Endometrial microvascular endothelial cells (primary cell): Measurements from ENCODE around the gene NPIPA3. TPM values are rescaled to one million over a fixed set of nuclear protein-coding genes. Genes with fewer than 3 reads are reported as not detected.
"Not testable (repeated sequence)": the region's sequence is repeated elsewhere in the genome, so short reads cannot be mapped to it uniquely, and the experiment has no call there.

Source experiments
- in situ Hi-C: cut with HindIII; loops from 2 replicates; pipeline ENCODE4 v1.10.0; 2017; ENCODE audit warnings: low sequenced_read_pairs, low pct_unique_long_range_greater_than_20kb; ENCODE audit errors: inconsistent ontology term
- total RNA-seq: library from RNA; depleted of rRNA; stranded (reverse); fragments of >200 nt; gene quantifications from one replicate; pipeline ENCODE4 v1.2.3, GENCODE V29; 2015; ENCODE audit errors: inconsistent ontology term

Gene NPIPA3
- not detected for total RNA-seq

DNA sequence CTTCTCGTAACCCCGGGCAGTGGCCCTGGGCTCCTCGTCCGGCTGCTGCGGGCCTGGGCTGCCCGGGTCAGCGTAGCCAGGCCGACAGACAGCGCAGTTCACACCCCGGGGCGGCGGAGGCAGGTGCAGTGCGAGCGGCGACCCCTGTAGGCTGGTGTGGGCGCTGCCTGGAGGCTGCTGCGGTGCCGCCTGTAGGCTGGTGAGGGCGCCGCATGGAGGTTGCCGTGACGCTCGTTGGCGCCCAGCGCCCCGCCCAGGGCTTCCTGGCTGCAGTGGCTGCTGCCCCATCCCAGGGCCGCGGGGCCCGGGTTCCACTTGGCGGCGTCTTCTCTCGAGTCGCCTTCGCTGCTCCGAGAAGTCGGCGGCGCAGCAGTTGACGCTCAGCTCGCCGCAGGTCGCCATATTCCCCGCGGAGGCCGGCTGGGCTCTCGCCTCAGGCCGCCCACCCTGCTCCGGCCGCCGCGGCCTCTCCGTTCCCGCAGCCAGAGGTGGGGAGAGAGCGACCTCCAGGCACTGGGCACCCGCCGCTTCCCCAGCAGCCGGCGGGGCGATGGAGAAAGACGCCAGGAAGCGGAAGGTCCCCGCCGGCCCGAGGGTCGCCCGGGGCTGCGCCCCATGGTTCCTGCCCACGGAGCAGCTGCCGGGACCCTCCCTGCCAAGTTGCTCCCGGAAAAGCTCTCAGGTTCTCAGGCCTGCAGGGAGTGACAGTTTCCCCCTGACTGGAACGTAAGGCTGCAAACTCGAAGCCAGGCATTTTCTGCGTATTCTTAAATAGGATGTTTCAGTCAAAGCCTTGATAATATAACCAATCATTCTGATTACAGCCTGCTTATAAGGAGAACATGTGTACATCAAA is at the start of gene NPIPA3:
TSS of gene NPIPA3 (plus strand) at position 256 of the 856 bp plus-strand sequence. CDS start 5,533 bp downstream, outside the sequence.
- in situ Hi-C loops = not testable (repeated sequence)

DNA sequence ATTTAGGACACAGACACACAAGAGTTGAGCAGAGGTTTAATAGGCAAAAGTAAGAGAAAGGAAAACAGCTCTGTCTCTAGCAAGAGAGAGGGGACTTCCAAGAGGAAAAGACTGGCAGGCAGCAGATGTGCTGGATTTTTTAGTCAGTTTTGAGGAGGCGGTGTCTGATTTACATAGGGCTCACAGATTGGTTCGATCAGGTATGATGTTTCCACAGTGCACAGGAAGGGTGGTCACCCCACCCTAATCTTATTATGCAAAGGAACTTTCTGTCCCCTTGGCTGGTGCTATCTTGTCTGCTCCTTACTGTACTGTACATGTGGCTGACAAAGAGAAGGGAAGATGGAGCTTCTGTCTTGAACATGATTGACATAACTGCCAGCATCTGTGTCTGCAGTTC is 45.1 kb upstream of the NPIPA3 start:
- in situ Hi-C loops = no loop called here

DNA sequence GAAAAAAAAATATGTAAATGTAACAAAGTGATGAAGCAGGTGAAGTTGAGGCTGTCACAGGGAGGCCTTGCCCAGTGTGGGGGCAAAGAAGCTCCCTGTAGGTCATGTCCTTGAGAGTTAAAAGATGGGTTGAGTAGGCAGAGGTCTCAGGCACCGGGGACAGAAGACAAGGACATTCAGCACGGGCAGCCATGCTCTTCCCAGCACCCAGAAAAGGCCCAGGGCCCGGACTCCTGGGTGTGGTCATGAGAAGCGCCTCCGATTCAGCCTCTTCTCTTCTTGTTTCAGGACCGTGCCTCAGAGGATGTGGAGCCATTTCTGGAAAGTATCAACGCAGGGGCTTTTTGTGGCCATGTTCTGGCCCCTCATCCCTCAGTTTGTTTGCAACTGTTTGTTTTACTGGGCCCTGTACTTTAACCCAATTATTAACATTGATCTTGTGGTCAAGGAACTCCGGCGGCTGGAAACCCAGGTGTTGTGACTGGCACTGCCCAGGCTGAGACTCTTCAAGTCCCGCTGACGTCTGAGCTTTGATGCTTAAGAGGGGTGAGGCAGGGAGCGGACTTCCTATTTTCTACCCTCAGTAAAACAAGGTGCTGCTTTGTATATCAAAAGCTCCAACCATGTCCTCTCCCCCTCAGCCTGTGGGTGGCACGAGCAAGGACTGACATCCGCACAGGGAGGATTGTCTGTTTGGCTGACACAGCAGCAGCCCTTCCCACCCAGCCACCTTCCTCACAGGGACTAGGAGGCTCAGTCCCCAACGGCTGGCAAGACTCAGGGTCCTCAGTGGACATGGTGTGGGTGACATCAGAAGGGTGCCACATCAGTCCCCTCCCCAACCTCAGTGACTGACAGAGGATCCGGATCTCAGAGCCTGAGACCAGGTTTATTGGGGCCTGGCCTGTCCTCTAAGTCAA is 35.6 kb upstream of the NPIPA3 start:
- in situ Hi-C loops = no loop called here

DNA sequence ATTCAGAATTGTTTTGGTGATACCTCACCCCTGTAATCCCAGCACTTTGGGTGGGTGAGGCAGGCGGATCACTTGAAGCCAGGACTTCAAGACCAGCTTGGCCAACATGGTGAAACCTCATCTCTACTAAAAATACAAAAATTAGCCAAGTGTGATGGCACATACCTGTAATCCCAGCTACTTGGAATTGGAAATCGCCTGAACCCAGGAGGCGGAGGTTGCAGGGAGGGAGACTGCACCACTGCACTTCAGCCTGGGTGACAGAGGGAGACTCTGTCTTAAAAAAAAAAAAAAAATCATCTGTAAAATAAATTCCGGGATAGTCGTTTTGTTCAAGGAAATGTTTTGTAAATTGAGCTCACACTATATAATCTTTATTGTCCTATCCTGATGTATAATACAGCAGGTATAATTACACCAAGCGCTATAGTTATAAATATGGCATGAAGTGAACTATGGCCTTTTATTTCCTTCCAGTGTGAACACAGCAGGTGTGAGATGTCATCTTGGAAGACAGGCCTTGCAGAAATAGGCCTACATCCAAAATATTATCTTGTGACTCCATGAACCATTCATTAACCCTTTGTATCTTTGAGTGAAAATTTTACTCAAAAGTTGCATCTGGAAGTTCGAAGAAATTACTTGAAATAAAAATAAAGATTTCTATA is 34.5 kb upstream of the NPIPA3 start:
- in situ Hi-C loops = no loop called here

DNA sequence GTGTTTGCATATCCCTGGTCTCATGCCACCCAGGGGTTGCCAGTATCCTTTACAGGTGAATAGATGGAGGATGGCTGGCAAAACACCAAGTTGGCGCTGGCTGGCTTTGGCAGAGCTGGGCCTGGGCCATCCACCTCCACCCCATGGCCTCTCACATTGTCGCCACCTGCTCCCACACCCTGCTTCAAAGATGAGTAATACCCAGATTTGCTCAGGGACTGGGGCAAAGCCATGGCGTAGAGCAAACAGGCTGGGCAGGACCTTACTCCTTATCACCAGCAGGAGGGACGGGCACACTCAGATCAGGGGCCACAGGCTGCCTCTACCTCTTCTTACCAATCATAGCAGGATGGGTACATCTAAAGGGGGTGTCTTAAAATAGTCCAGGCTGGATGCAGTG is 33.4 kb upstream of the NPIPA3 start:
- in situ Hi-C loops = no loop called here

DNA sequence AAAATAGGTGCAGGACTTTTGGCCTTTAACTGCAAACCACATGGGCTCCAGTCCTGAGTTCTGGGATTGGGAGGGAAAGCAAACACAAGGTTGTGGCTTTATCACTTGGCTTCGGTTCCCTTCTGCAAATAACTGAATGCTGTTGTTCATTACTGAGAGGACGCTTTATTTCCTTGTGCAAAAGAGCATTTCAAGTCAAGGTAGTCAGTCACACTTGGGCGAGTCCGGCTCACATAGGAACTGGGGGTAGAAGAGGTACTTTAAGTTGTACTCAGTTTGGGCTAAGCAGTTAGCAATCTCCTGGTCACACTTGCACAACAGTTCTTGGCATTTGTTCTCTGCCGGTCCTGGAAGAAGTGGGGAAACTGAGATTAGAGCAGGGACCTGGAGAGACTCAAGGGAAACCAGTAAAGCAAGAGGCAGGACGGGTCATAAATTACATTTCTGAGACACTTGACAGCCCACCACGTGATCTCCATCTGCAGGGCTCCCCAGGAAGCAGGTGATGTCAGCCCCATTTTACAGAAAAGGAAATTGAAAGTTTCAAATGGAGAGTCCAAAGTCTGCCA is 30.7 kb upstream of the NPIPA3 start:
- in situ Hi-C loops = no loop called here

DNA sequence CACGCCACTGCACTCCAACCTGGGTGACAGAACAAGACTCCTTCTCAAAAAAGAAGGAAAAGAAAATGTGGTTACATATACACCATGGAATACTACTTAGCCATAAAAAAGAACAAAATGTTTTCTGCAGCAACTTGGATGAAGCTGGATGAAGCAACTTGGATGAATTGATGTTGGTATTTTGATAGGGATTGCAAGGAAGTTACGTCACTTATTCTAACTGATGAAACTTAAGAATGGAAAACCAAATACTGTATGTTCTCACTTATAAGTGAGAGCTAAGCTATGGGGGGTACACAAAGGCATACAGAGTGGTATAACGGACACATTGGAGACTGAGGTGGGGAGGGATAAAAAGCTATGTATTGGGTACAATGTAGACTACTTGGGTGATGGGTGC is 26.6 kb upstream of the NPIPA3 start:
- in situ Hi-C loops = no loop called here

DNA sequence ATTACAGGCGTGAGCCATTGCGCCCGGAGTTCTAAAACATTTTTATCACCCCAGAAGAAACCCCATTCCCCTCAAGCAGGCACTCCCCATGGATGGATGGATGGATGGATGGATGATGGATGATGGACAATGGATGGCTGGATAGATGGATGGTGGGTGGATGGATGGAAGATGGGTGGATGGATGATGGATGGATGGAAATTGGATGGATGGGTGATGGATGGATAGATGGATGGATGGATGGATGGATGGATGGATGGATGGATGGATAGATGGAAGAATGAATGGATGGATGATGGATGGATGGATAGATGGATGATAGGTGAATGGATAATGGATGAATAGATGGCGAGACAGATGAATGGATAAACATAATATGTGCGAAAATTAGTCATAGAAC is 25.6 kb upstream of the NPIPA3 start:
- in situ Hi-C loops = no loop called here

DNA sequence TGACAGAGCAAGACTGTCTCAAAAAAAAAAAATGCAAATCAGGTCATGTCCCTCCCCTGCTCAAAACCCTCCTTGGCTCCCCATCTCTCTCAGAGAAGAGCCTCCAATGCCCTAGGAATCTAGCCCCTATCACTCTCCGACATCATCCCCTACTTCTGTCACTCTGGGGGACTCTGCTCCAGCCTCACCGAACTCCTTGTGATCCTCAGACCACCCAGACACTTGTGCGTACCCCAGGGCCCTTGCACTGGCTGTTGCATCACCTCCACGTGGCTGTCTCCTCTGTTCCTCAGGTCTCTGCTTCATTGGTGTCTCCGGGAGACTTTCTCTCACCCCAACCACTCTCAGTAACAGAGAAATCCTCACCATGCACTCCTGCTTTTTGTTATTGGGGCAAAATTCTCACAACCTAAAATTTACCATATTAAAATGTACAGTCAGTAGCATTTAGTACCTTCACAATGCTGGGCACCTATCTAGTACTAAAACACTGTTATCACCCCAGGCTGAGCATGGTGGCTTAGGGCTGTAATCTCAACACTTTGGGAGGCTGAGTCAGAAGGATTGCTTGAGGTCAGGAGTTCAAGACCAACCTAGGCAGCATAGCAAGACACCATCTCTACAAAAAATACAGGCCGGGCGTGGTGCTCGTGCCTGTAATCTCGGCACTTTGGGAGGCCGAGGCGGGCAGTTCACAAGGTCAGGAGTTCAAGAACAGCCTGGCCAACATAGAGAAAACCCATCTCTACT is 24.3 kb upstream of the NPIPA3 start:
- in situ Hi-C loops = no loop called here

DNA sequence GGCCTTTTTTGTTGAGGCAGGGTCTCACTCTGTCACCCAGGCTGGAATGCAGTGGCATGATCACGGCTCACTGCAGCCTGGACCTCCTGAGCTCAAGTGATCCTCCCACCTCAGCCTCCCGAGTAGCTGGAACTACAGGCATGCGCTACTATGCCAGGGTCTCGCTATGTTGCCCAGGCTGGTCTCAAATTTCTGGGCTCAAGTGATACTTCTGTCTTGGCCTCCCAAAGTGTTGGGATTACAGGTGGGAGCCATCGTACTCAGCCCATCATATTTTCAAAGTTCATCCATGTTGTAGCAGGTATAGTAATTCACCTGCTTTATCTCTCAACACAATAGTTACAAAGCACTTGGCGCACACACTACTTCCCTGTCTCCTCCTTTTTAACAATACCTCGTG is 22.8 kb upstream of the NPIPA3 start:
- in situ Hi-C loops = not testable (repeated sequence)

DNA sequence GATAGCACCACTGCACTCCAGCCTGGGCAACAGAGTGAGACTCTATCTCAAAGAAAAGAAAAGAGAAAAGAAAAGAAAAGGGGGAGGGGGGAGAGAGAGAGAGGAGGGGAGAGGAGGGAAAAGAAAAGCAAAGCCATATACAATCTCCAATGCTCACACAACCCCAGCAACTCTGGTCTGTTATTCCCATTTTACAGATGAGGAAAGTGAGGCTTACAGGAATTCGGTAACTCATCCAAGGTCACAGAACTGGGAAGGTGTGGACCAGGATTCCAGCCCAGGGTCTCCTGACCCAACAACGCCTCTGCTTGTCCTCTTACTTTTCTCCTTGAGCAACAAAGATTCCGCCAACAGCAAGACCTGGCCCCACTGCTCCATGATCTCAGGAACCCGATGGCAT is 22.1 kb upstream of the NPIPA3 start:
- in situ Hi-C loops = no loop called here

DNA sequence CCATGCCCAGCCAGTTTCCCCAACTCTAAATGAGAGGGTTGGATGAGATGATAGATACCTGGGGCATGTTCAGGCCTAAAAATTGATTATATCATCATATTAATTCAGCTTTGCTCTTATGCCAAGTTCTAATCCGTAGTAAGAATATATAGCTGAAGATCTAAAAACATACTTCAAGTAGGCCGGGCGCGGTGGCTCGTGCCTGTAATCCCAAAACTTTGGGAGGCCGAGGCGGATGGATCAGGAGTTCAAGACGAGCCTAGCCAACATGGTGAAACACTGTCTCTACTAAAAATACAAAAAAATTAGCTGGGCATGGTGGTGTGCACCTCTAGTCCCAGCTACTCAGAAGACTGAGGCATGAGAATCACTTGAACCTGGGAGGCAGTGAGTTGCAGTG is 21.1 kb upstream of the NPIPA3 start:
- in situ Hi-C loops = no loop called here

DNA sequence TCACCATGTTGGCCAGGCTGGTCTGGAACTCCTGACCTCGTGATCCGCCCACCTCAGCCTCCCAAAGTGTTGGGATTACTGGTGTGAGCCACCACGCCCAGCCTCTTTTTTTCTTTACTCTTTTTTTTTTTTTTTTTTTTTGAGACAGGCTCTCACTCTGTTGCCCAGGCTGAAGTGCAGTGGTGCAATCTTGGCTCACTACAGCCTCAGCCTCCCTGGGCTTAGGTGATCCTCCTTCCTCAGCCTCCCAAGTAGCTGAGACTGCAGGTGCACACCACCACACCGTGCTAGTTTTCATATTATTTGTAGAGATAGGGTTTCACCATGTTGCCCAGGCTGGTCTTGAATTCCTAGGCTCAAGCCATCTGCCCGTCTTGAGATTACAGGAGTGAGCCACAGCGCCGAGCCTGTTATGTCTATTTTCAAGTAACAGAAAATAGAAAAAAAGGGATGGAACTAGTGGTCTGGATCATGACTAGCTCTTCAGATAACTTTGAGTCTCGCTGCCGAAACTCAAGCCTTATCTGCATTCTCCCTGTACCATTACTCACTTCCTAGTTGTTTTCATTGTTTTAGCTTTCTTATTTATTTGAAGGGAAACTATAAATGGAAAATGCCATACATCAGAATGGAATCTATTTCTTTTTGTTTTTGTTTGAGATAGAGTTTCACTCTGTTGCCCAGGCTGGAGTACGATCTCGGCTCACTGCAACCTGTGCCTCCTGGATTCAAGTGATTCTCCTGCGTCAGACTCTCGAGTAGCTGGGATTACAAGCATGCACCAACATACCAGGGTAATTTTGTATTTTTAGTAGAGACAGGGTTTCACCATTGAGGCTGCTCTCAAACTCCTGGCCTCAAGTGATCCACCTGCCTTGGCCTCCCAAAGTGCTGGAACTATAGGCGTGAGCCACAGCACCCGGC is 17.1 kb upstream of the NPIPA3 start:
- in situ Hi-C loops = not testable (repeated sequence)

DNA sequence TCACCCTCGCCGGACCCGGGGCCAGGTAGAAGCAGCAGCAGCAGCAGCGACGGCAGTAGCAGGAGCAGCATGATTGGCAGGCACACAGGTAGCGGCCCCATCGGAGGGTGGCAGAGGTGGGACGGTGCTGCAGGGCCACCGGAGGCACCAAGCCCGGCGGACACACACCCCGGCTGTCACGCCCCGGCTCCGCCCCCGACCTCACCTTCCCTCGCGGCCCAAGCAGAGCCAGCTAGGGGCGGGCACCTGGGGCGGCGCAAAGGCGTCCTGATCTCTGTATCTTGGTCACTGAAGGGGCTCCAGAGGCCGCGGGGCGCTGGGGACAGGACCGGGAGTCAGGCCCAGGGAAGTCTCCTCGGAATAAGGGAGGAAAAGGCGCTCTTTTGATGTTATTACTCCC is 9.1 kb upstream of the NPIPA3 start, which contains the start of gene PLA2G10:
TSS of gene PLA2G10 (minus strand) at position 180 of the 400 bp plus-strand sequence. CDS start at position 101, 79 bp downstream.
- in situ Hi-C loops = not testable (repeated sequence)

DNA sequence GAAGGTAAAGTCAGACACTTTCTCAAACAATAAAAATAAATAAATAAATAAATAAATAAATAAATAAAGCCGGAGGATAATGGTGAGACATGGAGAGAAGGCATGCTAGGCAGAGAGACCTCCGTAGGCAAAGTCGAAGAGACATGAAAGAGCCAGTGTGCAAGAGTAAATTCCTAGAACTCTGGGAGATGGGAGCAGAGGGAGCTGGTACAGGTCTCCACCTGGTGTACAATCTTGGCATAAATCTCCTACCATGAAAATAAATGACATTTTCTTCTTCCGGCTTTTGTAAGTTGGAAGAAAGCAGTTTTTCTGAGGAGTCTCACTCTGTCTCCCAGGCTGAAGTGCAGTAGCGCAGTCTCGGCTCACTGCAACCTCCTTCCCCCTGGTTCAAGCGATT is 1.4 kb upstream of the NPIPA3 start:
- in situ Hi-C loops = not testable (repeated sequence)

DNA sequence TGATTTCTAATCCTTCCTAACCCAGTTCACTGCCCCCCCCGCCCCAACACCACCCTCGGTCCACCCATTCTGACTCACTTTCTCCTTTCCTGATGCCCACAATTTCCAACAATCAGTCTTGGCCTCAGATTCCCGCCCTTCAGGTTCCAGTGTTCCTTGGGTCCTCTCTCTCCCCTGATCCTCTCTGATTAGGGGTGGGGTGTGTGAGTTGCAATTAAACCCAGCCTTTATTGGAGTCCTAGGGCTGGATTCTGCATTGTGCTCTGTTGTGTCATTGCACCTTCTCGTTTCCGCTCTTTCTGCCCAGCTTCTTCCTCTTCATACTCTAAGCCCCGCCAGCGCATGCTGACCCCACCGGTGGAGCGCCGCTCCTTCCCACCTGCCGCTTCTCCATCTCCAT is 539 bp upstream of the NPIPA3 start:
- in situ Hi-C loops = not testable (repeated sequence)

DNA sequence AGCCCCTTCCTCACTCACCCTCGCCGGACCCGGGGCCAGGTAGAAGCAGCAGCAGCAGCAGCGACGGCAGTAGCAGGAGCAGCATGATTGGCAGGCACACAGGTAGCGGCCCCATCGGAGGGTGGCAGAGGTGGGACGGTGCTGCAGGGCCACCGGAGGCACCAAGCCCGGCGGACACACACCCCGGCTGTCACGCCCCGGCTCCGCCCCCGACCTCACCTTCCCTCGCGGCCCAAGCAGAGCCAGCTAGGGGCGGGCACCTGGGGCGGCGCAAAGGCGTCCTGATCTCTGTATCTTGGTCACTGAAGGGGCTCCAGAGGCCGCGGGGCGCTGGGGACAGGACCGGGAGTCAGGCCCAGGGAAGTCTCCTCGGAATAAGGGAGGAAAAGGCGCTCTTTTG is 30.0 kb downstream of the NPIPA3 start:
- in situ Hi-C loops = not testable (repeated sequence)
